RWPE1 (cell line): ENCODE measurements around the gene POFUT1.

ENCODE experiments used
- CTCF ChIA-PET: fragments of 350-600 bp; sonication (Branson Sonifier 250); formaldehyde crosslinking; extraction: SDS; loops from one replicate; lab custom pipeline; 2021; lab: Yijun Ruan, JAX
- POLR2A ChIA-PET: fragments of 400-600 bp; formaldehyde crosslinking; extraction: SDS; loops from one replicate; lab custom pipeline; 2020; ENCODE audit warnings: antibody characterized with exemption; ENCODE audit not compliant: low non-redundant PET; lab: Yijun Ruan, JAX
- DNase-seq: peaks from one replicate; pipeline ENCODE4 v3.0.0; 2012; ENCODE audit warnings: low spot score
- H3K27ac ChIP-seq: fragments of 450-650 bp; 2 replicates; pipeline ENCODE4 v1.5.1; 2017
- CTCF ChIP-seq: fragments of 450-650 bp; conservative IDR thresholded peaks from 2 replicates; pipeline ENCODE4 v1.5.1; 2017; ENCODE audit warnings: low read depth, mild to moderate bottlenecking

POFUT1 gene

GRCh38 chr20:32227744-32228688 lies 20.3 kb downstream of the POFUT1 start:
- POLR2A ChIA-PET: no interaction called here
- CTCF ChIA-PET: interaction anchor here (0.6 to 1.0 kb wide), 2 partner anchors 9 to 51 kb away, joined by 3 read pairs; no protein-coding TSS in a partner anchor
- no peak for DNase-seq
- no peak overlapping the region for H3K27ac ChIP-seq
- no peak for TF ChIP-seq CTCF

DNA sequence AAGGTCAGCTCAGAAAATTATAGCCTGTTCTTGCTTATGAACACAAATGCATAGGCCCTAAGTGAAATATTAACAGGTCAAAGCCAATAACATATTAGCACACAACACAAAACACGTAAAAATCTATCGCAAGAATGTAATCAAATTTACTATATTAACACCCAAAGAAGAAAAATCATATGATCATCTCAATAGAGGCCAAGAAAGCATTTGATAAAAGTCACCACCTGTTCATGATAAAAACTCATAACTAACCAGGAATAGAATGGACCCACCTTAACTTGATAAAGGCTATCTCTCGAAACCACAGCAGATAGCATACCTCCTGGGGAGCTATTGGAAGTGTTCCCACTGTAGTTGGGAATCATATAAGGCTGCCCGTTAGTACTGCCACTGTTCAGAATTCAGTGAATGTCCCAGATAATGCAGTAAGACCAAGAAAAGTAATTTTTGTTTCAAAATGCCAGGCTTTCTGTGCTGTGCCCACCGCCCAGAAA lies 21.6 kb downstream of the POFUT1 start:
- ChIA-PET CTCF (interaction anchor here (0.6 to 1.0 kb wide), 3 partner anchors 11 to 129 kb away, joined by 3 to 5 read pairs (median 3); partner anchors contain the start of gene ASXL1), POLR2A (no interaction called here)

GRCh38 chr20:32230707-32231106 lies 23.0 kb downstream of the POFUT1 start:
- DNase-seq: no peak
- ChIA-PET POLR2A (no interaction called here), CTCF (no interaction called here)
- no peak for TF ChIP-seq CTCF
- no peak overlapping the region; the same call in 1 of the 2 replicates for H3K27ac ChIP-seq

More for the DNA sequence above, 21.6 kb downstream of the POFUT1 start:
- no peak for DNase-seq
- H3K27ac ChIP-seq: no peak overlapping the region
- no peak for TF ChIP-seq CTCF

GRCh38 chr20:32231245-32231644 lies 23.6 kb downstream of the POFUT1 start:
- DNase-seq: no peak
- H3K27ac ChIP-seq: no peak overlapping the region; the same call in 1 of the 2 replicates
- ChIA-PET CTCF (no interaction called here), POLR2A (interaction anchor here (0.5 kb wide), 1 partner anchor 48 kb away, joined by 3 read pairs; no protein-coding TSS in a partner anchor)
- TF ChIP-seq CTCF: no peak

DNA sequence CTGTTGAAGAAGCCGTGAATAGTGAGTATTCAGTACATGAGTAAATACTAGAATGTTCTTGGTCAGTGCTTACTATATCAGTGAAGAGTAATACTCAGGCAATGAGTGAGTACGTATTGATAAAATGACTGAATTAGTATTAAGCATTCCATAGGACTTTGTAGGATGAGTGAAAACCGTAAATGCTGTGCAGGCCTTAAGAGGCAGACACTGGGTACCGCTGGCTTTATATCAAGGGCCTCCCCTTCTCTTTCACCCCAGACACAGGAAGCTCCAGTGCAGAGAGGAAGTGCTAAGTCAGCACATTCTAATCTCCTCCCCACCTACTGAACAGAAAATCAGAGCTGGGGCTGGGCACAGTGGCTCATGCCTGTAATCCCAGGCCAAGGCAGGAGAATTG lies 24.2 kb downstream of the POFUT1 start:
- POLR2A ChIA-PET: interaction anchor here (0.6 kb wide), 1 partner anchor 1212 kb away, joined by 6 read pairs; the partner anchor contains the start of gene SNTA1
- DNase-seq: no peak
- no peak overlapping the region for H3K27ac ChIP-seq
- no peak for TF ChIP-seq CTCF
- CTCF ChIA-PET: interaction anchor here (1.4 kb wide), 1 partner anchor 10 kb away, joined by 5 read pairs; no protein-coding TSS in a partner anchor

GRCh38 chr20:32232326-32232886 lies 24.7 kb downstream of the POFUT1 start:
- CTCF ChIA-PET: interaction anchor here (0.6 to 1.4 kb wide), 2 partner anchors 9 to 95 kb away, joined by 3 to 5 read pairs; no protein-coding TSS in a partner anchor
- no peak overlapping the region for H3K27ac ChIP-seq
- DNase-seq: no peak
- POLR2A ChIA-PET: interaction anchor here (0.6 kb wide), 1 partner anchor 1211 kb away, joined by 6 read pairs; the partner anchor contains the start of gene SNTA1
- no peak for TF ChIP-seq CTCF
